WTC11 (cell line): ENCODE data around the gene MRPL9. TPM values are rescaled to one million over a fixed set of nuclear protein-coding genes. Genes with fewer than 3 reads are reported as not detected.
A peak's percentile ranks its signal among the peaks of the same experiment; 100 is the strongest.

Source experiments
- ATAC-seq: fragments of 200-7000 bp; cut with Tn5 transposase; 2 replicates; pipeline ENCODE4 v1.10.0; 2021; ENCODE audit warnings: mild to moderate bottlenecking, moderate library complexity
- Bru-seq: library from RNA; stranded (reverse); fragments of 400-500 nt; gene quantifications from one replicate; lab custom pipeline; 2021; lab: Mats Ljungman, UMichigan
- CTCF ChIA-PET: fragments of 300-600 bp; sonication (Branson Sonifier 250); formaldehyde crosslinking; loops from one replicate; lab custom pipeline; 2021; ENCODE audit warnings: antibody characterized with exemption; lab: Charles Lee
- POLR2A ChIA-PET: fragments of 350-600 bp; sonication (Branson Sonifier 250); formaldehyde crosslinking; loops from one replicate; lab custom pipeline; 2021; ENCODE audit warnings: antibody characterized with exemption; lab: Charles Lee
- DNase-seq: peaks from one replicate; pipeline ENCODE4 v3.0.0; 2021; ENCODE audit warnings: low spot score
- H3K27ac Mint-ChIP-seq: 2 replicates; pipeline ENCODE4 v1.8.0; 2021; ENCODE audit warnings: mixed read lengths
- H3K27me3 Mint-ChIP-seq: 2 replicates; pipeline ENCODE4 v1.8.0; 2021; ENCODE audit warnings: low read depth, mild to moderate bottlenecking, moderate library complexity, mixed read lengths
- H3K36me3 Mint-ChIP-seq: 2 replicates; pipeline ENCODE4 v1.8.0; 2021; ENCODE audit warnings: mixed read lengths
- H3K4me1 Mint-ChIP-seq: 2 replicates; pipeline ENCODE4 v1.8.0; 2022; ENCODE audit warnings: mixed read lengths
- H3K4me3 Mint-ChIP-seq: 2 replicates; pipeline ENCODE4 v1.8.0; 2021; ENCODE audit warnings: mild to moderate bottlenecking, moderate library complexity, mixed read lengths
- H3K9me3 Mint-ChIP-seq: 2 replicates; pipeline ENCODE4 v1.8.0; 2021; ENCODE audit warnings: mixed read lengths
- CREB1 ChIP-seq: sonication (generic); formaldehyde crosslinking; IDR thresholded peaks from 2 replicates; pipeline ENCODE4 v1.8.0; 2023; ENCODE audit warnings: mild to moderate bottlenecking, missing genetic modification reagents
- FOXK1 ChIP-seq: sonication (generic); formaldehyde crosslinking; IDR thresholded peaks from 2 replicates; pipeline ENCODE4 v1.8.0; 2022; ENCODE audit warnings: mild to moderate bottlenecking, moderate library complexity, missing genetic modification reagents
- HMGA2 ChIP-seq: fragments of 250-450 bp; sonication (Bioruptor Pico); IDR thresholded peaks from 2 replicates; pipeline ENCODE4 v1.4.0; 2021; ENCODE audit warnings: mild to moderate bottlenecking, moderate library complexity
- JUN ChIP-seq: sonication (generic); formaldehyde crosslinking; IDR thresholded peaks from 2 replicates; pipeline ENCODE4 v1.8.0; 2023; ENCODE audit warnings: mild to moderate bottlenecking, missing genetic modification reagents
- NFYB ChIP-seq: sonication (generic); formaldehyde crosslinking; conservative IDR thresholded peaks from 2 replicates; pipeline ENCODE4 v1.8.0; 2022; ENCODE audit warnings: low read depth, missing genetic modification reagents
- NR2C2 ChIP-seq: sonication (generic); formaldehyde crosslinking; IDR thresholded peaks from 2 replicates; pipeline ENCODE4 v1.8.0; 2022; ENCODE audit warnings: mild to moderate bottlenecking, missing genetic modification reagents
- RORB ChIP-seq: fragments of 250-450 bp; sonication (Bioruptor Pico); IDR thresholded peaks from 2 replicates; pipeline ENCODE4 v1.9.0; 2021; ENCODE audit warnings: mild to moderate bottlenecking
- SP1 ChIP-seq: sonication (generic); formaldehyde crosslinking; conservative IDR thresholded peaks from 2 replicates; pipeline ENCODE4 v1.8.1; 2022; ENCODE audit warnings: missing genetic modification reagents
- TP53 ChIP-seq: sonication (generic); formaldehyde crosslinking; IDR thresholded peaks from 2 replicates; pipeline ENCODE4 v1.8.1; 2023; ENCODE audit warnings: mild to moderate bottlenecking, missing genetic modification reagents
- ZBTB21 ChIP-seq: sonication (generic); formaldehyde crosslinking; IDR thresholded peaks from 2 replicates; pipeline ENCODE4 v1.8.1; 2023; ENCODE audit warnings: mild to moderate bottlenecking, missing genetic modification reagents, borderline replicate concordance
- ZNF219 ChIP-seq: sonication (generic); formaldehyde crosslinking; IDR thresholded peaks from 2 replicates; pipeline ENCODE4 v1.8.0; 2023; ENCODE audit warnings: missing genetic modification reagents, mild to moderate bottlenecking, borderline replicate concordance
- ZNF263 ChIP-seq: sonication (generic); formaldehyde crosslinking; IDR thresholded peaks from 2 replicates; pipeline ENCODE4 v1.8.1; 2022; ENCODE audit warnings: low read depth, mild to moderate bottlenecking, moderate library complexity, missing genetic modification reagents
- ZNF317 ChIP-seq: sonication (generic); formaldehyde crosslinking; IDR thresholded peaks from 2 replicates; pipeline ENCODE4 v1.8.1; 2023; ENCODE audit warnings: low read depth, mild to moderate bottlenecking, moderate library complexity, missing genetic modification reagents, borderline replicate concordance
- ZNF423 ChIP-seq: fragments of 250-450 bp; sonication (Bioruptor Pico); IDR thresholded peaks from 2 replicates; pipeline ENCODE4 v2.1.2; 2022; ENCODE audit warnings: mild to moderate bottlenecking, moderate library complexity
- ZNF671 ChIP-seq: fragments of 250-450 bp; sonication (Bioruptor Pico); IDR thresholded peaks from 2 replicates; pipeline ENCODE4 v1.8.0; 2021; ENCODE audit warnings: mild to moderate bottlenecking
- long read RNA-seq, 3 experiments: library from RNA in 1 of 3; library from capped mRNA in 1 of 3; library from polyadenylated mRNA in 1 of 3; unstranded in 2 of 3; stranded (forward) in 1 of 3; transcript quantifications; one replicate each; pipeline ENCODE4 v2.0.0, GENCODE V29; 2021
- total RNA-seq: library from RNA; stranded (reverse); gene quantifications from 3 replicates; pipeline ENCODE4 v1.2.3, GENCODE V29; 2021
- TF ChIP-seq, protein P1 (sequence below): sonication (generic); formaldehyde crosslinking; IDR thresholded peaks from 2 replicates; pipeline ENCODE4 v1.8.1; 2023; ENCODE audit warnings: mild to moderate bottlenecking, missing genetic modification reagents
- TF ChIP-seq, protein P2 (sequence below): sonication (generic); formaldehyde crosslinking; conservative IDR thresholded peaks from 2 replicates; pipeline ENCODE4 v1.8.1; 2023; ENCODE audit warnings: mild to moderate bottlenecking, low read depth, missing genetic modification reagents, moderate library complexity
- TF ChIP-seq, protein P3 (sequence below): sonication (generic); formaldehyde crosslinking; IDR thresholded peaks from 2 replicates; pipeline ENCODE4 v1.8.1; 2023; ENCODE audit warnings: mild to moderate bottlenecking, missing genetic modification reagents, borderline replicate concordance
- TF ChIP-seq, protein P4 (sequence below): fragments of 250-450 bp; sonication (Bioruptor Pico); IDR thresholded peaks from 2 replicates; pipeline ENCODE4 v1.8.0; 2021; ENCODE audit warnings: mild to moderate bottlenecking
- TF ChIP-seq, protein P5 (sequence below): sonication (generic); formaldehyde crosslinking; IDR thresholded peaks from 2 replicates; pipeline ENCODE4 v1.8.1; 2023; ENCODE audit warnings: mild to moderate bottlenecking, missing genetic modification reagents, moderate library complexity
- TF ChIP-seq, protein P6 (sequence below): sonication (generic); formaldehyde crosslinking; IDR thresholded peaks from 2 replicates; pipeline ENCODE4 v1.8.1; 2022; ENCODE audit warnings: low read depth, mild to moderate bottlenecking, moderate library complexity, missing genetic modification reagents, borderline replicate concordance
- TF ChIP-seq, protein P7 (sequence below): sonication (generic); formaldehyde crosslinking; conservative IDR thresholded peaks from 2 replicates; pipeline ENCODE4 v1.8.1; 2022; ENCODE audit warnings: mild to moderate bottlenecking, missing genetic modification reagents

MRPL9 gene
- total RNA-seq (88.8 to 99.3 TPM (median 95.5 TPM) in 3 replicates), Bru-seq, nascent RNA (percentile 91 among the genes with signal in this experiment)
- long read RNA-seq, experiment 1, transcript MRPL9-202 (7 exons, 1,296 nt), result major isoform, 113 of 149 reads
- long read RNA-seq, experiment 1, transcript MRPL9-201 (6 exons, 882 nt), result minor isoform, 17 of 149 reads
- long read RNA-seq, experiment 1, partial matches to known transcripts, result 0 of 149 reads
- long read RNA-seq, experiment 1, other reads (novel, unspliced or antisense), result 19 of 149 reads
- long read RNA-seq, experiment 2, transcript MRPL9-202 (7 exons, 1,296 nt), result major isoform, 88 of 129 reads
- long read RNA-seq, experiment 2, transcript MRPL9-201 (6 exons, 882 nt), result minor isoform, 8 of 129 reads
- long read RNA-seq, experiment 2, partial matches to known transcripts, result 10 of 129 reads
- long read RNA-seq, experiment 2, other reads (novel, unspliced or antisense), result 21 of 129 reads
- long read RNA-seq, experiment 3, transcript MRPL9-201 (6 exons, 882 nt), result minor isoform, 40 of 308 reads
- long read RNA-seq, experiment 3, transcript MRPL9-202 (7 exons, 1,296 nt), result major isoform, 218 of 308 reads
- long read RNA-seq, experiment 3, partial matches to known transcripts, result 10 of 308 reads
- long read RNA-seq, experiment 3, other reads (novel, unspliced or antisense), result 40 of 308 reads

DNA sequence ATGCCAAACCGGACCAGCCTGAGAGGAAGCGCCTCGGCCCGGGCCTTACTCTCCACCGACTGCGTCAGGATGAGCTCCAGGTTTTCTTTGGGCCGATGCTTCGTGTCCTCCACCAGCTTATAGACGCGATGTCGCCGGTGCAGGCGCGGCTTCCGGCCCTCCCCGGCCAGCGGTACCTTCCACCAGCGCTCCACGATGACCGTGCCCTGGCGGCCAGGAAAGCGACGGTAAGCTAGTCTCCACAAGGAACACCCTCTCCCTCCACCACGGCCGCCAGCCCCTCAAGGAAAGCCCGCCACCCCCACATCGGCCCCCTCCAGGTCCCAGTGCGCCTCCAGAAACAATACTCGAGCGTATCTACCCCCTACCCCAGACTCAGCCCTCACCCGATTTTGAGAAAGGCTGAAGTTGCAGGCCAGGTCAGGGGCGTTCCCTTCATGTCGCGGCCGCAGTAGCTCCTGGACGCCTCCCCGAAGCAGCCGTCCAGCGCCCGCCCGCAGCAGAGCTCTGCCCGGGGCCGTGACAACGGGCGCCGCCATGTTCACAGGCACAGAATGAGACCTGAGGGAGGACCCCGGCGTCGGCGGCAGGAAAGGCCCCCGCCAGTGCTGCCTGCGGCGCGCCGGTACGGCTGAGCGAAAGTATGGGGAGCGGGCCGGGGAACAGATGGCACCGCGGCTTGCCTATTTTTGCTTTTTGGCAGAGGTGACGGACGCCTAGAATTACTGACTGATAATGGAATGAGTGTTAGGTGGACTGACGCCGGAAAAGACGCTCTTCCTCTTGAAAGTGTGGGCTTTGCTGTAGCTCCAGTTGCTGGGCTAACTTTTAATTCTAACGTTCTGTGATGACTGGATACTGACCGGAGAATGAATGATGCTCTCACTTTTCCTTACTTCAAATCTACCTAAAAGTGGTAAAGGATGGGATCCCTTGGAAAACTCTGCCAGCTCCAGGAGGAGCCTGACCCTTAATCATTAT, at the start of gene MRPL9:
Gene MRPL9 (minus strand): TSS at position 556 of the 981 bp plus-strand sequence. CDS start 17 bp downstream, at position 539.
- H3K4me3 Mint-ChIP-seq, result peak within 1 kb of the TSS; percentile 90
- peak; percentile 99 for ATAC-seq
- peak within 1 kb of the TSS; percentile 96 for H3K27ac Mint-ChIP-seq
- ChIA-PET POLR2A (interaction anchor here (0.9 to 1.1 kb wide), 3 partner anchors 12 to 46 kb away, joined by 3 to 5 read pairs (median 4); partner anchors contain the start of gene CELF3), CTCF (interaction anchor here (0.8 to 1.7 kb wide), 9 partner anchors 29 to 238 kb away, joined by 3 to 15 read pairs (median 4); no protein-coding TSS in a partner anchor)
- no peaks in the 10 kb centered on the region for H3K9me3 Mint-ChIP-seq
- H3K36me3 Mint-ChIP-seq, result peaks cover 31% of the 10 kb centered on the region
- no peaks in the 10 kb centered on the region for H3K27me3 Mint-ChIP-seq
- DNase-seq, result peak; percentile 87
- H3K4me1 Mint-ChIP-seq, result peaks cover 14% of the 10 kb centered on the region
- no peak for TF ChIP-seq ZNF671 (CRISPR knock-in tag)
- TF ChIP-seq, protein P1, sequence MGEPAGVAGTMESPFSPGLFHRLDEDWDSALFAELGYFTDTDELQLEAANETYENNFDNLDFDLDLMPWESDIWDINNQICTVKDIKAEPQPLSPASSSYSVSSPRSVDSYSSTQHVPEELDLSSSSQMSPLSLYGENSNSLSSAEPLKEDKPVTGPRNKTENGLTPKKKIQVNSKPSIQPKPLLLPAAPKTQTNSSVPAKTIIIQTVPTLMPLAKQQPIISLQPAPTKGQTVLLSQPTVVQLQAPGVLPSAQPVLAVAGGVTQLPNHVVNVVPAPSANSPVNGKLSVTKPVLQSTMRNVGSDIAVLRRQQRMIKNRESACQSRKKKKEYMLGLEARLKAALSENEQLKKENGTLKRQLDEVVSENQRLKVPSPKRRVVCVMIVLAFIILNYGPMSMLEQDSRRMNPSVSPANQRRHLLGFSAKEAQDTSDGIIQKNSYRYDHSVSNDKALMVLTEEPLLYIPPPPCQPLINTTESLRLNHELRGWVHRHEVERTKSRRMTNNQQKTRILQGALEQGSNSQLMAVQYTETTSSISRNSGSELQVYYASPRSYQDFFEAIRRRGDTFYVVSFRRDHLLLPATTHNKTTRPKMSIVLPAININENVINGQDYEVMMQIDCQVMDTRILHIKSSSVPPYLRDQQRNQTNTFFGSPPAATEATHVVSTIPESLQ (CRISPR knock-in tag), result no peak
- TF ChIP-seq NFYB (CRISPR knock-in tag), result no peak
- no peak for TF ChIP-seq HMGA2 (CRISPR knock-in tag)
- no peak for TF ChIP-seq ZBTB21
- TF ChIP-seq CREB1, result no peak
- TF ChIP-seq, protein P2, sequence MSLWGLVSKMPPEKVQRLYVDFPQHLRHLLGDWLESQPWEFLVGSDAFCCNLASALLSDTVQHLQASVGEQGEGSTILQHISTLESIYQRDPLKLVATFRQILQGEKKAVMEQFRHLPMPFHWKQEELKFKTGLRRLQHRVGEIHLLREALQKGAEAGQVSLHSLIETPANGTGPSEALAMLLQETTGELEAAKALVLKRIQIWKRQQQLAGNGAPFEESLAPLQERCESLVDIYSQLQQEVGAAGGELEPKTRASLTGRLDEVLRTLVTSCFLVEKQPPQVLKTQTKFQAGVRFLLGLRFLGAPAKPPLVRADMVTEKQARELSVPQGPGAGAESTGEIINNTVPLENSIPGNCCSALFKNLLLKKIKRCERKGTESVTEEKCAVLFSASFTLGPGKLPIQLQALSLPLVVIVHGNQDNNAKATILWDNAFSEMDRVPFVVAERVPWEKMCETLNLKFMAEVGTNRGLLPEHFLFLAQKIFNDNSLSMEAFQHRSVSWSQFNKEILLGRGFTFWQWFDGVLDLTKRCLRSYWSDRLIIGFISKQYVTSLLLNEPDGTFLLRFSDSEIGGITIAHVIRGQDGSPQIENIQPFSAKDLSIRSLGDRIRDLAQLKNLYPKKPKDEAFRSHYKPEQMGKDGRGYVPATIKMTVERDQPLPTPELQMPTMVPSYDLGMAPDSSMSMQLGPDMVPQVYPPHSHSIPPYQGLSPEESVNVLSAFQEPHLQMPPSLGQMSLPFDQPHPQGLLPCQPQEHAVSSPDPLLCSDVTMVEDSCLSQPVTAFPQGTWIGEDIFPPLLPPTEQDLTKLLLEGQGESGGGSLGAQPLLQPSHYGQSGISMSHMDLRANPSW (CRISPR knock-in tag), result no peak
- TF ChIP-seq, protein P3, sequence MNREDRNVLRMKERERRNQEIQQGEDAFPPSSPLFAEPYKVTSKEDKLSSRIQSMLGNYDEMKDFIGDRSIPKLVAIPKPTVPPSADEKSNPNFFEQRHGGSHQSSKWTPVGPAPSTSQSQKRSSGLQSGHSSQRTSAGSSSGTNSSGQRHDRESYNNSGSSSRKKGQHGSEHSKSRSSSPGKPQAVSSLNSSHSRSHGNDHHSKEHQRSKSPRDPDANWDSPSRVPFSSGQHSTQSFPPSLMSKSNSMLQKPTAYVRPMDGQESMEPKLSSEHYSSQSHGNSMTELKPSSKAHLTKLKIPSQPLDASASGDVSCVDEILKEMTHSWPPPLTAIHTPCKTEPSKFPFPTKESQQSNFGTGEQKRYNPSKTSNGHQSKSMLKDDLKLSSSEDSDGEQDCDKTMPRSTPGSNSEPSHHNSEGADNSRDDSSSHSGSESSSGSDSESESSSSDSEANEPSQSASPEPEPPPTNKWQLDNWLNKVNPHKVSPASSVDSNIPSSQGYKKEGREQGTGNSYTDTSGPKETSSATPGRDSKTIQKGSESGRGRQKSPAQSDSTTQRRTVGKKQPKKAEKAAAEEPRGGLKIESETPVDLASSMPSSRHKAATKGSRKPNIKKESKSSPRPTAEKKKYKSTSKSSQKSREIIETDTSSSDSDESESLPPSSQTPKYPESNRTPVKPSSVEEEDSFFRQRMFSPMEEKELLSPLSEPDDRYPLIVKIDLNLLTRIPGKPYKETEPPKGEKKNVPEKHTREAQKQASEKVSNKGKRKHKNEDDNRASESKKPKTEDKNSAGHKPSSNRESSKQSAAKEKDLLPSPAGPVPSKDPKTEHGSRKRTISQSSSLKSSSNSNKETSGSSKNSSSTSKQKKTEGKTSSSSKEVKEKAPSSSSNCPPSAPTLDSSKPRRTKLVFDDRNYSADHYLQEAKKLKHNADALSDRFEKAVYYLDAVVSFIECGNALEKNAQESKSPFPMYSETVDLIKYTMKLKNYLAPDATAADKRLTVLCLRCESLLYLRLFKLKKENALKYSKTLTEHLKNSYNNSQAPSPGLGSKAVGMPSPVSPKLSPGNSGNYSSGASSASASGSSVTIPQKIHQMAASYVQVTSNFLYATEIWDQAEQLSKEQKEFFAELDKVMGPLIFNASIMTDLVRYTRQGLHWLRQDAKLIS, result no peak
- TF ChIP-seq, protein P4, sequence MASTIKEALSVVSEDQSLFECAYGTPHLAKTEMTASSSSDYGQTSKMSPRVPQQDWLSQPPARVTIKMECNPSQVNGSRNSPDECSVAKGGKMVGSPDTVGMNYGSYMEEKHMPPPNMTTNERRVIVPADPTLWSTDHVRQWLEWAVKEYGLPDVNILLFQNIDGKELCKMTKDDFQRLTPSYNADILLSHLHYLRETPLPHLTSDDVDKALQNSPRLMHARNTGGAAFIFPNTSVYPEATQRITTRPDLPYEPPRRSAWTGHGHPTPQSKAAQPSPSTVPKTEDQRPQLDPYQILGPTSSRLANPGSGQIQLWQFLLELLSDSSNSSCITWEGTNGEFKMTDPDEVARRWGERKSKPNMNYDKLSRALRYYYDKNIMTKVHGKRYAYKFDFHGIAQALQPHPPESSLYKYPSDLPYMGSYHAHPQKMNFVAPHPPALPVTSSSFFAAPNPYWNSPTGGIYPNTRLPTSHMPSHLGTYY (CRISPR knock-in tag), result no peak
- no peak for TF ChIP-seq ZNF219 (CRISPR knock-in tag)
- peak; percentile 91 for TF ChIP-seq FOXK1
- TF ChIP-seq JUN (CRISPR knock-in tag), result no peak
- TF ChIP-seq, protein P5, sequence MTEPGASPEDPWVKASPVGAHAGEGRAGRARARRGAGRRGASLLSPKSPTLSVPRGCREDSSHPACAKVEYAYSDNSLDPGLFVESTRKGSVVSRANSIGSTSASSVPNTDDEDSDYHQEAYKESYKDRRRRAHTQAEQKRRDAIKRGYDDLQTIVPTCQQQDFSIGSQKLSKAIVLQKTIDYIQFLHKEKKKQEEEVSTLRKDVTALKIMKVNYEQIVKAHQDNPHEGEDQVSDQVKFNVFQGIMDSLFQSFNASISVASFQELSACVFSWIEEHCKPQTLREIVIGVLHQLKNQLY (CRISPR knock-in tag), result no peak
- peak; percentile 60 for TF ChIP-seq SP1 (CRISPR knock-in tag)
- no peak for TF ChIP-seq ZNF423 (CRISPR knock-in tag)
- no peak for TF ChIP-seq TP53
- no peak for TF ChIP-seq ZNF263 (CRISPR knock-in tag)
- TF ChIP-seq, protein P6, sequence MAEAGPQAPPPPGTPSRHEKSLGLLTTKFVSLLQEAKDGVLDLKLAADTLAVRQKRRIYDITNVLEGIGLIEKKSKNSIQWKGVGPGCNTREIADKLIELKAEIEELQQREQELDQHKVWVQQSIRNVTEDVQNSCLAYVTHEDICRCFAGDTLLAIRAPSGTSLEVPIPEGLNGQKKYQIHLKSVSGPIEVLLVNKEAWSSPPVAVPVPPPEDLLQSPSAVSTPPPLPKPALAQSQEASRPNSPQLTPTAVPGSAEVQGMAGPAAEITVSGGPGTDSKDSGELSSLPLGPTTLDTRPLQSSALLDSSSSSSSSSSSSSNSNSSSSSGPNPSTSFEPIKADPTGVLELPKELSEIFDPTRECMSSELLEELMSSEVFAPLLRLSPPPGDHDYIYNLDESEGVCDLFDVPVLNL (CRISPR knock-in tag), result no peak
- no peak for TF ChIP-seq ZNF317 (CRISPR knock-in tag)
- TF ChIP-seq NR2C2 (CRISPR knock-in tag), result no peak
- TF ChIP-seq, protein P7, sequence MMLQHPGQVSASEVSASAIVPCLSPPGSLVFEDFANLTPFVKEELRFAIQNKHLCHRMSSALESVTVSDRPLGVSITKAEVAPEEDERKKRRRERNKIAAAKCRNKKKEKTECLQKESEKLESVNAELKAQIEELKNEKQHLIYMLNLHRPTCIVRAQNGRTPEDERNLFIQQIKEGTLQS, result no peak
- TF ChIP-seq RORB (CRISPR knock-in tag), result no peak
